OCI-LY1 (cell line): ENCODE measurements around the gene PNO1.

ENCODE experiments used
- EZH2 ChIP-seq: fragments of 200-600 bp; sonication (generic), shearing (Covaris generic); IDR thresholded peaks from 2 replicates; pipeline ENCODE4 v1.8.0; 2017; ENCODE audit warnings: borderline replicate concordance, mixed run types, mild to moderate bottlenecking, antibody characterized with exemption, low read length, moderate library complexity, mixed read lengths
- TF ChIP-seq, protein P1 (sequence below): fragments of 200-600 bp; sonication (generic), shearing (Covaris generic); IDR thresholded peaks from 2 replicates; pipeline ENCODE4 v1.5.1; 2017; ENCODE audit warnings: mild to moderate bottlenecking, antibody characterized with exemption, low read length, moderate library complexity, mixed read lengths

GRCh38 chr2:68182902-68183301, 25.2 kb downstream of the PNO1 start:
- TF ChIP-seq, protein P1, sequence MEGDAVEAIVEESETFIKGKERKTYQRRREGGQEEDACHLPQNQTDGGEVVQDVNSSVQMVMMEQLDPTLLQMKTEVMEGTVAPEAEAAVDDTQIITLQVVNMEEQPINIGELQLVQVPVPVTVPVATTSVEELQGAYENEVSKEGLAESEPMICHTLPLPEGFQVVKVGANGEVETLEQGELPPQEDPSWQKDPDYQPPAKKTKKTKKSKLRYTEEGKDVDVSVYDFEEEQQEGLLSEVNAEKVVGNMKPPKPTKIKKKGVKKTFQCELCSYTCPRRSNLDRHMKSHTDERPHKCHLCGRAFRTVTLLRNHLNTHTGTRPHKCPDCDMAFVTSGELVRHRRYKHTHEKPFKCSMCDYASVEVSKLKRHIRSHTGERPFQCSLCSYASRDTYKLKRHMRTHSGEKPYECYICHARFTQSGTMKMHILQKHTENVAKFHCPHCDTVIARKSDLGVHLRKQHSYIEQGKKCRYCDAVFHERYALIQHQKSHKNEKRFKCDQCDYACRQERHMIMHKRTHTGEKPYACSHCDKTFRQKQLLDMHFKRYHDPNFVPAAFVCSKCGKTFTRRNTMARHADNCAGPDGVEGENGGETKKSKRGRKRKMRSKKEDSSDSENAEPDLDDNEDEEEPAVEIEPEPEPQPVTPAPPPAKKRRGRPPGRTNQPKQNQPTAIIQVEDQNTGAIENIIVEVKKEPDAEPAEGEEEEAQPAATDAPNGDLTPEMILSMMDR = no peak
- no peak for TF ChIP-seq EZH2
